Activated CD4-positive, CD25-positive, alpha-beta regulatory T cell treated with anti-CD3 and anti-CD28 coated beads, Interleukin-2, amount 50 U/mL, for 24 hours (primary cell): ENCODE data around the gene SLC6A8.
A peak's percentile ranks its signal among the peaks of the same experiment; 100 is the strongest.

Experiments used
- ATAC-seq, 2 donors: fragments of 150-1000 bp; cut with Tn5 transposase; one replicate each; pipeline ENCODE4 v1.10.0; 2021; ENCODE audit warnings: mild to moderate bottlenecking in 1 of 2, moderate library complexity in 1 of 2

SLC6A8 gene

DNA sequence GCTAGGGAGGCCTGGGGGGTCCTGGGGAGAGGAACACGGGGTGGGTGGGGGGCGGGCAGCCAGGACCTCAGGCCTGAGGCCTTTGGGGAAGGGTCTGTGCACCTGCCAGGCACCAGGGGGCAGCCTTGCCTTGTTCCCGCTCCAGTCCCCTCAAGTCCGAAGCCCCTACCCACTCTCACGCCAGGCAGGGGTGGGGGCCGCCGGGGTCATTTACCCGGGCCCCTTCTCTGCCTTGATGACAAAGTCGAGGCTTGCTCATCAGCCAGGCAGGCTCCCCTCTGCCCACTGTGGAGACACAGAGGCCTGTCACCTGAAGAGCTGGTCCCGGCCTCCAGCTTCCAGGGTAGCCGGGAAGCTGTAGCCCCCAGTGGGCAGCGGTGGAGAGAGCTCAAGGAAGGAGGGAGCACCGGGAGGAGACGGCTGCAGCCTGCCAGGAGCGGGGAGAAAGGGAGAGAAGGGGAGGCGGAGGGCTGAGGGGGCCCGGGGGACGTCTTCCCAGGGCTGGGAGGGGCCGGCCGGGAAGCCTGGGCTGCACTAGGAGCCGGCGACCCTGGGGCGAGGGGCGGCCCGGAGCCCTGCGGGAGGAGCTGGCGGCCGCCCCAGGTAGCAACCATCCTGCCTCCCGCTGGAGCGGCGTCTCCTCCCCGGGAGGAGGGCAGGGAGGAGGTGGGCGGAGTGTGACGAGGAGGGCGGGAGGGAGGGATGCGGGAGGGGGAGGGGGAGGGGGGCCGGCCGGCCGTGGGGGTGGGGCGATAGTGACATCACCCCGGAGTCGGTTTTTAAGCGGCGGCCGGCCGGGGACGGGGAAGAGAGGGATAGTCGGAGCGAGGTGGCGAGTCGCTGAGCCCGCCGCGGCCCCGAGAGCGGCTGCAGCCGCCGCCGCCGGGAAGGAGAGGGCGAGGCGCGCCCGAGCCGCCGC lies at the start of gene SLC6A8:
Gene SLC6A8 (plus strand): TSS at position 806 of the 919 bp plus-strand sequence. CDS start 649 bp downstream, outside the sequence.
- ATAC-seq, result peak; percentile 24 to 39

DNA sequence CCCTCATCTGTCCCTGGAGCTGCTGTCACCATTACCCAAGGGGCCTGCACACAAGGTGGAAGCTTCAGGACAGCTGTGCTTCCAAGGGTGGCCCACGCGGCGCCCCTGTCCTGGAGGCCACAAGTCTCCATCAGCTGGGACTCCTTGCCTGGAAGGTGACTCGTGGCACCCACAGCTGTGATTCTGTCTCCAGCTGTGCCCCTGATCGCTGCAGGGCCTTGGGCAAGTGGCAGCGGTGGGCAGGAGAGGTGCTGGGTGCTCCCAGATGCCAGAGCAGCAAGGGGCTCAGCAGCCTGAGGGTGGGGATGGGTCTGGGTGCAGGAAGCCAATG lies 49.7 kb upstream of the SLC6A8 start:
- ATAC-seq, result no peak

DNA sequence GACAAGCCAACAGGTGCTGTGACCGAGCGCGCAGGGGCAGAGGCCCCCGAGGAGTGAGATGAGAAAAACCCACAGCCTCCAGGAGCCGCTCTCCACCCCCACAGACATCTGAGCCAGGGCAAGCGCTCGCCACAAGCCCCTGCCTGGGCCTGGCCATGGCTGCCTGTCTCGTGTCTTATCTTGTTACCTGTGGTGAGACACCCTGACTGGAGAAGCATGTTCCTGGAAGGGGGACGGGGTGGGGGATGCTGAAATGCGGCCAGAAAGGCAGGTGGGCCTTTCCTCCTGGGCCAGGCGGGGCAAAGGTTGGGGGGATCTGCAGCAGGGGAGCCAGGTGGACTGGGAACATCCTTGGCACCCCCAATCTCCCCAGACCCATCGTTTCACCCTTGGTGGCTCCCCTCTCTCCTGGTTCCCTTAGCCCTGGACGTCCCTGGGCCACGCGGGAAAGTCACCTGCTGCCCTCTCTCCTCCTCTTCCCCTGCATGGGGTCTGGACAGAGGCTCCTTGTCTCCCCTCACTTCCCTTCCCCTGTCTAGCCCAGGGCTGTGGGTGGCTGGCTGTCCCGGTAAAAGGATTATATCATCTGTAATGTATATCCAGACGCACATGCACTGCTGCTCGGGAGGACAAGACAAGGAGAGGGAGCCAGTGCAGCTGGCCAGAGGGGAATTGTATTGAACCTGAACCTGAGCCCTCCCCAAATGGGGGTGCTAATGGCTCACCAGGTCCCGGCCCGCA lies 49.1 kb upstream of the SLC6A8 start:
- ATAC-seq, result no peak

DNA sequence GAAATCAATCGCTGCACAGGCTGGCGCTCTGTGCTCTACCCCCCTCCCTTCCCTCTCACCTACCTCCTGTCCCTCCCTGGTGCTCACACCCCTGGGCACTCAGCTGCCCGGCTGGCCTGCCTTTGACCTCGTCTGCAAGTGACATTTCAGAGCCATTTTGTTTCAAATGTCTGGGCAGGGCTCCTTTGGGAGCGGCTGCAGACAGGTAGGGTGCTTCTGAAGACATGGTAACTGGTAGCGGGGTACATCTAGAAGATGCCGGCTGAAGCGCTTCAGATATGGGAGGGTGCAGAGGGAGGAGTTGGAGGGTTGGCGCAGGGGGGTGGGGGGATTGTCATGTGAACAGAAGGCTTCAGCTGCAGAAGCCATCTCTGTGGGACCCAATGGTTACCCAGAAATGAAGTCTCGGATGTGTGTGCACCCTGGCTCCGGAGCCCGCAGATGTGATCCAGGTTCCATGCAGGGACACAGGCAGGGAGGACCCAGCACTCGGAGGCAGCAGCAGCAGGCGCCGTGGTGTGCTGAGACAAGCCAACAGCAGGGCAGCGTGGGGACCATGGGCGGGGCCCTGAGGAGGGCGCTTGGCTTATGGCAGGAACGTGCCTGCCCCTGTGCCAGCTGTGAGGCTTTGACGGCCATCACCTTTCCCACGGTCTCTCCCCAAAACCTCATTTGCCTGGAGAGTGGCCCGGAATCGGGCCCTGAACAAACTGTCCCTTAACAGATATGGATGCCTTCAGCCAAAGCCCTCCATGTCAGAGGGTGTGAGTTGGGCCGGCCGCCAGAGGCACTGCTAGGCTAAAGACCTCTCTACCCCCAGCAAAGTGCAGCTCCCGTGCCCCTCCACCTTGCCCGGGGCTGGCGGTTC lies 48.3 kb upstream of the SLC6A8 start:
- no peak for ATAC-seq

DNA sequence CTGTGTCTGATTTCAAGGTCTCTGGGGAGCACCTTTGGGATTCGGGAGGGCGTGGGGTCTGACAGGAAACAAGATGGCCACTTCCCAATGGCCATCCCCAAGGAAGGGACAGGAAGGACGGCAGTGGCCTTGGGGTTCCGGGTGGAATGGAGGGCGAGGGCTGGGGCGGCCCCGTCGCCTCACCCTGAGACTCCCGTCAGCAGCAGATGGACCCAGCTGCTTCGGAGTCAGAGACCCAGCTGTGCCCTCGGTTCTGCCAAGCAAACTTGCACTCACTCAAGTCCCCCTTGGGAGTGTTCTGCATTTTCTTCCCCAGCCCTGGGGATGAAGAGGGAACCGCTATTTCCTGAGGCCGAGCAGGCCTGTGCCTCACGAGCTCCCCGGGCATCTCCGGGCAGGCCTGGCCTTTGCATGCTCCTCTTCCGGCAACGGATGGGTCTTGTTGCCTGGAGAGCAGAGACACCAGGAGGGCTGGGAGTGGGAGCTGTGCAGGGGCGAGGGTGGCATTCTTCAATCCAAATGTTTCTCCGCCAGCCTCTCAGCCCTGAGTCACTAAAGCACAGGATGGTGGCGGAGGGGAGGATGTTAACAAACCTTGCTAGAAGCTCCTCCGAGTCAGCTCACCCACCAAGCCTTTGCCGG lies 47.6 kb upstream of the SLC6A8 start:
- ATAC-seq, result no peak

DNA sequence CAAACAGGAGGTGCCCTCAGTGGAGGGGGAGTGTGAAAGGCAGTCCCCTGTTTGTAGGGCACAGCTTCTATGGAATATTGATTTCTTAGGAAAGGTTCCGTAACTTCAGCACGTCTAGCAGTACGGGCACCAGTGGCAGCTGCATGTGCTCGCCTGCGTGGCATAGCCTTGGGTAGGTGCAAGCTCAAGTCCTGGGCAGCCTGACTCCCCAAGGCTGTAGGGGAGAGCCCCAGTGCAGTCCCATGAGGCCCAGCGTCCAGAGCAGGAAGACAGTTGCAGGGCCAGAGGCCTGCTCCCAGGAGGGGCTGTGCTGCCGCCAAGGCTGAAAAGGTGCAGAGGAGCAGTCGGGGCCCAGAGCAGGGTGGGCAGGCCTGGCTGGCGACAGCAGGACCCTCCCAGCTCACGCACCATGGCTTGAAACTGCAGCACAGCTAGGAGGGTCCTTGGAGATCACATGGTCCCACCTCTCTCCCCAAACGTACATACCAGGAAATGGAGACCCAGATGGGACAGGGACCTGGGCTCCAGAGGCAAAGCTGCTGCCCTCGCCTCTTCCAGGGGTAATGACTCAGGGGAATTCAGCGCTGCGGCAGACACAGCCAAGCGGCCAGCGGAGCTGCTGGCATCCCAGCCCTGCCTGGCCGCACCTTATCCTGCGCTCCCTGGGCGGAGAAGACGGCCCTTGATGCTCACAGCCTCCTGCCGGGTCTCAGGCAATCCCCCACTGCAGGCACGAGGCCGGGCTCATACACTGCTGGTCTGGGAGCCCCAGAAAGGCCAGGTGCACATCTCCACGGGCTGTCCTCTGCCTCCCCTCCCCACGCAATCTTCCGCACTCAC lies 46.8 kb upstream of the SLC6A8 start:
- ATAC-seq, result no peak

DNA sequence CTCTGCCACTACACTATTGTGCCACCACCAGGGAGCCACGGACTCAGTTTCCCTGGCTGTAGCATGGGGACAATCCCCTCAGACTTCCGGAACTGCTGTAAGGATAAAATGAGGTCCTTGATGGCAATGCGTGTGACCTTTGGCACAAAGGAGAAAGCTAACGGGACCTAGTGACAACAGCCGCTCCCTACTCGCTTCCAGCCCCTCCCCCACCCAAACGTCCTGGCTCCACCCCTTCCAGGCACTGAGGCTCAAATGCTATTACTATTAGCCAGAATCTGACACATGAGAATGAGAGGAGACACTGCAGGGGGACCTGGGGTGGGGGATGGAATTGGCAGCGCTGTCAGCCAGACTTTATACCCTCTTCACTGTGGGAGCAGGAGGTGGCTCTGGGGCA lies 46.1 kb upstream of the SLC6A8 start:
- no peak for ATAC-seq

DNA sequence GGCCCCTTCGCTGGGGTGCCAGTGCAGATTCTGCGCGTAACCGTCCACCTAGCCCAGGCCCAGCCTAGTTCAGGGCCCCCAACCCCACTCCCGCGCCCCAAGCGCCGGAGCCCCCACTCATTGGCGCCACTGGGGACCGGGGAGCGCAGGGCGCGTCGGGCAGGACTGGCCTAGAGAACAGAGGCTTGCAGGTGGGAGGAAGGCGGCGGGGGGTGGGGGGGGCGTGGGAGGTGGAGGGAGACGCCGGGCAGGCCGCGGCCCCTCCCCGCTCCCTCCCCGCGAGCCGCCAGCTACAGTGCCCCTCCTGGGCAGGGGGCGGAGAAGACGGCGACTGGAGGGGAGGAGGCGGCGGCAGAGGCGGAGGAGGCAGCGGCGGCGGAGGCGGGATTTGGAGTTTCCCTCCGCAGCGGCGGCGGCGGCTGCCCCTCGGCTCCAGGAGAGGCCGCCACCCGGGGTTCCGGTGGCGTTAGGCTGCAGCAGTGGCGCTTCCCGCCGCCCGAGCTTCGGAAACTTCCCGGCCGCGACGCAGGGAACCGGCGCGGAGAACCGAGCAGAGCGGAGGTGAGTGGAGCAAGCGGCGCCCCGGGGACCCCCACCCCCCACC lies 45.6 kb upstream of the SLC6A8 start:
- no peak for ATAC-seq

DNA sequence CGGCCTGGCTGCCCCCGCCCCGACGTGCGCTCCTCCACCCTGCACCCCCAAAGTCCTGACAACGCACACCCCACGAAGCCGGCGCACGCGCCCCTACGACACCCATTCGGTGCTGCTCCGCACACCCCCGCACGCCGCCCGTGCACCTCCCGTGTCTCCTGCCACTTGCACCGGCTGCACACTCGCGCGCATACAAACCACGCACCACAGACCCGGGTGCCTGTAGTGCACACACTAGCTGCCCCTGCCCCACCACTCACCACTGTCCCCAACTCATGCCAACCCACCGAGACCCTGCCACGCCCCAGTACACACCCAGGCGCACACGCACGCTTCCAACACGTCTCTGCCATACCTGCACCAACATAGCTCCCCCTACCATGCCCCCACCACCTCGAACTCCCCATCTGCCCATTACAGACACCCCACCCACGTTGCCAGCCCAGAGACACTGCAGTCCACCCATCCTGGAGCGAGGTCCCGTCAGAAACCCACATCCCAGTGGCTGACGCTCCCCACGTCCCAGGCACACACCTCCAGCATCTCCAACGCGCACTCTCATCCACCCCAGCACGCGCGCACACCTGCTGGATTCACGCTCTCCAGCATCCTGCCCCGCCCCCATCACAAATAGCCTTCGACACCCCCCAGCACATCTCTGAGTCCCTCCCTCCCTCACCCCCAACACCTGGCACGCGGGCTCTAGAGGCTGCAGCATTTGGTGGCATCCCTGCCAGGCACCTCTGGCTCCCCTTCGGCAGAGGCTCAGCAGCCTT lies 44.9 kb upstream of the SLC6A8 start:
- ATAC-seq, result no peak

DNA sequence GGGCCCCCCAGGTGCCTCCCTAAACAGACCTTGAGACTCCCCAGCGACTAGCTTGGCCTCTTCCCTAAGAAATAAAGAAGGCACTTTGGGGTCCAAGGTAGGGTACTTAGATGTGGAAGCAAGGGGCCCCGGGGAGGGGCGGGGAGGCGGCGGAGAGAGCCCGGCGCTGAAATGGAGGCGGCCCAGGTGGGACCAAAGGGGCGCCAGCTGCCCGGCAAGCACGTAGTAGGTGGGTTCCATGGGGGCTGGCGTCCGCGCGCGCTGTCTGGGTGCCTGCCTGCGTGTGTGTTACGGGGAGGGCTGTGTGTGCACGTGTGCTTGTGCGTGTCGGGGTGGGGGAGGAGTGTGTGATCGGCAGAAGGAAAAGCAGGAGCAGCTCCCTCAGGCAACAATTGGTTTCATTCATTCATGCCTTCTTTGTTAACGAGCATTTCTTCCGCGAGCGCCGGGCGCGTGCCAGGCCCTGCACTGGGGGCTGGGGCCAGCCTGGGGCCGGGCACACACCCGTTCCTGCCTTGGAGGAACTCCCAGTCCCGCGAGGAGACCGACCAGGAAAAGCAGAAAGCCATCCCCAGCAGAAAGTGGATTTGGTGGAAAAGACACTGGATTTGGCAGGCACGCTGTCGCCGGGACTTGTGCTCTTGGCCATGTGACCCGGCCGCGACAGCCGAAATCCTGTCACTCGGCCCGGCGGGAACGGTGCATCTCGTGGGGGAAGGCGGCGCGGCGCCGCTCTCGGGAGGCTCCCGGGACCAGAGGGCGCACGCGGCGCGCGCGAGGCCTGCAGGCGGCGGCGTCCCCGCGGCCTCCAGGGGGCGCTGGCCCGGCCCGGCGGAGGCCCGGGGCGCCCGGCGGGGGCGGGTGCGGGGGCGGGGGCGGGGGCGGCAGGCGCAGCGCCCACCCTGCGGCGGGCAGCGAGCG lies 44.0 kb upstream of the SLC6A8 start:
- ATAC-seq, result no peak

DNA sequence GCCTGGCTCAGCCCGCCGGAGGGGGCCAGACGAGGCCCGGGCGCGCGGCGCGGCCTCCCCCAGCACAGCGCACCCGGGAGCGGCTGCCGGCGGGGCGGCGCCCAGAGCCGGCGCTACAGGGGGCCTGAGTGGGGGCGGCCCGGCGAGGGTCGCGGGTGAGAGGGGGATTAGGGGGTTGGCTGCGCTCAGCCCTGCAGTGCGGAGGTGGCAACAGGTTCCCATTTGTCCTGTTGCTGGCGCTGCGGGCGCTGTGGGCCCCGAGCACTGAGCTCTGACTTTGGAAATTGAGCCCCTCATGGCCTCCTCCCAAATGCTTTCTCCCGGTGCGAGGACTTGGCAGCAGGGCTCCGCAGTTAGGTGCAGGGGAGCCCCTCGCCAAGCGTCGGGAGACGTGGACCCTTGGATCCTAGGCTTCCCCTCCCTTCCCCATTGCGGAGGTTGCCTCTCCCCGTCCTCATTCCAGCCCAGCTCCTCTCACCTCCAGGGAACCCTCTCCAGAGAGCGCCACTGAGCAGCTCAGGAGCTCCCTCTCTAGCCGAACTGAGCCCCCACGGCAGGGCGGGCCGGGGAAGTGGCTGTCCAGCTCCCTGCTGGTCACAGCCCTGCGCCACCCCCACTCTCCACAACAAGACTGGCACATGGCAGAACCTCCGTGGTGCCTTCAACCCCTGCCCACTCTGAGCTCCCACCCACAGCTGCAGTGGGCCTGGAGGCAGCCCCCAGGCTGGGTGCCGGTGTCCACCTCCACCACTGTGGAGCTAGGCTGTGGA lies 43.2 kb upstream of the SLC6A8 start:
- no peak for ATAC-seq

DNA sequence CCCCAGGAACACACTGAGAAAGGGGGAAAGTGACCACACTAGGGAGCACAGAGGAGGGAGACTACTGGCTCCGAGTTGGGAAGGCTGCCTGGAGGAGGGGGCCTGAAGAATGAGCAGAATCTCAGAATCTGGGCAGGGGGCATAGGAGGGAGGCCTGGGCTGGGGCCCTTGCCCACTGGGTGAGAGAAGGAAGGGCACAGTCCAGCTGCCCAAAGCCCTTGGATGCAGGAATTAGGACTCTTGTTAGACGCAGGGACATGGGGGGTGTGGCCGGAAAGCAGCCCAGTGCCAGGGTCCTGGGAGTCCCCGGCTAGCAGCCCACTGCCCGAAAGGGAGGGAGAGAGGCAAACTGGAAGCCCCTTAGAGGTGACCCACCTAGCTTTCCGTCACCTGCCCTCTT lies 42.6 kb upstream of the SLC6A8 start:
- ATAC-seq, result no peak

DNA sequence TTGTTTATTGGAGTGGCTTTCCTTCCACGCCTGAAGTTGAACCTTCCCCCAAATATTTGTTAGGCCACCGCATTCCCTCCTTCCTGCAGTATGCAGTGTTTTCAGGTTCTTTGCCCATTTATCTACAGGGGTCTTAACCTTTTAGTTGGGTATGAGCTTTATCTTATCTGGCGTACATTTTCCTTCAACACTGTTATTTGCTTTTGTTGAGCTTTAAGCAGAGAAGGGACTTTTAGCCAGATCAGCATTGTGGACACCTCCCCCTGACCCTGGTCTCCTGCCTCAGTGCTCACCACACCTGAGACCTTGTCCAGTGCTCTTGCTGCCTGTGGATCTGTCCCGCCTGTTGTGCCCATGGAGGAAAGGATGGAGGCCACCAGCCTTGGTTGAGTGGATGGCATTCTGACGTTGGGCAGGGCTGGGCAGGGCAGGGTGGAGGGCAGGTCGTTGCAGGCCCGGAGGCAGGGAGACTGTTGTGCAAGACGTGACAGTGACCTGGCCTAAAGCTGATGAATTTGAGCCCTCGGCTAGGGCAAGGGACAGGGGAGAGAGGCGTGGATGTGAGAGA lies 41.7 kb upstream of the SLC6A8 start:
- ATAC-seq, result no peak

DNA sequence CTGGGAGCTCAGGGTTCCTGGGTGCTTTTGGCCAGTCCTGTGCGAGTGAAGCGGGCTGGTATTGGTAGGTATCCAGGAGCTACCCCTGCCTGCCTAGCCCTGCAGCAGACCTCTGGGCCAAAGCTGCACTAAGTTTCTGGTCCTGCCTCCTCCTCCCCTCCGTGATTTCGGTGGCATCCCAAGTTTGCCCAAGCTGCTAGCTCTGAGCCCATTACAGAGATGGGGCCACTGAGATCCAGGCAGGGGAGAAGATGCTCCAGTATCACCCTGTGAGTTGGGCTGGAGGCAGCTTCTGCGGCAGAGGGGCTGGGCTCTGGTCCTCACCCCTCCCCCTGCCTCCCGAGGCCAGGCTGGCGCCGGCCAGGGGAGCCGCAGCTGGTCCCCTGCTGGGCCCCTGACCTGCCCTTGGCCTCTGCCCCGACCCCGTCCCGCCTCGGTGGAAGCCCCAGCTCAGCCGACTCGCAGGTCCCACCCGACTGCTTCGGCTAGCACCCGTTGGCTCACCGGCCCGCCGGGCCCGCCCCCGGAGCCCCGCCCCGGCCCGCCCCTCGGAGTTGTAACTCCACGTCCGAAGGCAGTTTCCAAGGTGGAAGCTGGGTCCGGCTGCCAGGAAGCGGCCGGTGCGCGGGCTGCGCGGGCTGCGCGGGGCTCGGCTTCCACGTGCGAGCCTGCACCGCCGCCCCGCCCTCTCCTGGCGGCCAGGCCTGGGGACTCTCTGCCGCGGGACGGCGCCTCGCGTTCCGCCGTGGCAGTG lies 40.9 kb upstream of the SLC6A8 start, which contains the start of gene DUSP9:
Gene DUSP9 (plus strand): TSS at position 584 of the 754 bp plus-strand sequence. CDS start 751 bp downstream, outside the sequence.
- ATAC-seq, result peak in 1 of 2 donors; percentile 19

DNA sequence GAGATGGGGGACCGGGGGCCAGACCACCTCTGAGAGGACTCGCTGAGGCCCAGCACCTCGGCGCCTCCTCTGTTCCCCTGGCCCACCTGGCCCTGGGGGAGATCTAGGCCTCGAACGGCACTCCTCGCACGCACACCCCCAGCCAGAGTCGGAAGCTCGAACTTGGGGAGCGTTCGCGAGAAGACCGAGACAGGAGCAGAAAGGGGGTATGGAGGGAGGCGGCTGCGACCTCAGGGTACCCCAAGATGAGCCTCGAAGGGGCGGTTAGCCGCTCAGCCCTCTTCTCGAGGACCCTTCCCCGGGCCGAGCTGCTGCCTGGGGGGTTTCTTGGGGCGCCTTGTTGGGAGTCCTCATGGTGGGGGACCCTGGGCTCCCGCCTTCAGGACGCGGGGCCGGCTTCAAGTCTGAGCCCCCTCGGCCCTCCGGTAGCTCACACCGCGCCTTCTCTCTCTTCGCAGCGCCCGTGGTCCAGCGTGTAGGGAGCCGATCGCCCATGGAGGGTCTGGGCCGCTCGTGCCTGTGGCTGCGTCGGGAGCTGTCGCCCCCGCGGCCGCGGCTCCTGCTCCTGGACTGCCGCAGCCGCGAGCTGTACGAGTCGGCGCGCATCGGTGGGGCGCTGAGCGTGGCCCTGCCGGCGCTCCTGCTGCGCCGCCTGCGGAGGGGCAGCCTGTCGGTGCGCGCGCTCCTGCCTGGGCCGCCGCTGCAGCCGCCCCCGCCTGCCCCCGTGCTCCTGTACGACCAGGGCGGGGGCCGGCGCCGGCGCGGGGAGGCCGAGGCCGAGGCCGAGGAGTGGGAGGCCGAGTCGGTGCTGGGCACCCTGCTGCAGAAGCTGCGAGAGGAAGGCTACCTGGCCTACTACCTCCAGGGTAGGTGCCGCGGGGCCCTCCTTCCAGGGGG lies 40.0 kb upstream of the SLC6A8 start:
- no peak for ATAC-seq
